Ureter (tissue), 1 donor: ENCODE results near the gene MGAT3. TPM values are rescaled to one million over a fixed set of nuclear protein-coding genes. Genes with fewer than 3 reads are reported as not detected.

ENCODE experiments used
- DNase-seq: peaks from one replicate; pipeline ENCODE4 v3.0.0-alpha.2; 2020; ENCODE audit warnings: low spot score
- total RNA-seq: library from RNA; stranded (reverse); gene quantifications from one replicate; pipeline ENCODE4 v1.2.4, GENCODE V29; 2023
- donor health status: DM: yes; HTN: yes; CAD: no.

The MGAT3 gene
- total RNA-seq, 1 donor from 2014 or later, result 12.9 TPM

DNA sequence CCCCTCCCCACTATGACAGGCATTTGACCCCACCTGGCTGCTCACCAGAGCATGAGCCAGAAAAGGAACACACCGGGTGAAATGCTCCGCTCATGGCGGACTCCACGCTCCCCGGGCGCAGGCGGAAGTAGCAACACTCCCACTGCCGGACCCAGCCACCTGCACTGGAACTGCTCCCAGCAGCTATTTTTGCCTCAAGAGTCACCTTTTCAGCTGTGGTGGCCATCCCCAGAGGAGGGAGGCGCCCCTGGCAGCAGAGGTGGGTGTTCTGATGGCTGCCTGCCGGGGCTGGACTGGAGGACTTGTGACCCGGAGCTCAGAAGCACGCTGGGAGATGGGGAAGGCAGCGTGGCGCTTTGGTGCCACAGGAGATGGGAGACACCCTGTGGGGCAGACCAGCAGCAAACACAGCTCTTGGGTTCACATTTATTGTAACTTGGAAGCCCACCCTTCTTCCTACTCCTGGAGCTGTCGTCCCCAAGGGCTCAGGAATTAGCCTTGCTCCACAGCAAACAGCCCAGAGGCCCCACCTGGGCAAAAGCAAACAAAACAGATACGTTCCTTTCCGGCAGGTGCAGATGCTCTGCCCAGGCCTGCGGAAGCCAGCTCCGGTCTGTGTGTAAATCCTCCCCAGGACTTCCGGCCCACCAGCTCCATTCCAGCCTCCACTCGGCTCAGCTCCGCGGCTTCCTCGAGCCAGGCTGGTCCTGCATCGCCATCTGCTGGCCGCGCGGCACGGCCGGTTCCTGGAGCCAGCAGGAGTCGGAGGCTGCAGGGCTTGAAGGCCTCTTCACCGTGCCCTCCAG lies 72.1 kb downstream of the MGAT3 start:
- peak; percentile 94 for DNase-seq

DNA sequence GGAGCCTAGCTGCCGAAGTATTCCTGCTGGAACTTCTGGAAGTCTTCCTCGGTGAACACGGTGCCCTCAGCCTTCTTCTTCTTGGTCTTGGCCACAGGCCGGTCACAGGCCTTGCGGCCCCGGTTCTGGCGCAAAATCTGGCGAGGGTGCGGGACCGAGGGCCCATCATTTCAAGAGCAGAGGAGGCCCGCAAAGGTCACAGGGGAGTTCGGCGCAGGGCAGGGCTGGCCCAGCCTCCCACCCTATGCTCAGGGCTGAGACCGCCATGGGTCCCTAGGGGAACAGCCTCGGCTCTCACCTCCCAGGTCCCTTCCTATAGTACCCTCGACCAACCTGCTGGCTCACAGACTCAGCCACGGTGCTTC lies 72.7 kb downstream of the MGAT3 start:
- no peak for DNase-seq

- DNase-seq, result no peak
Observed at GRCh38 chr22:39530116-39530515, 73.3 kb downstream of the MGAT3 start.

DNA sequence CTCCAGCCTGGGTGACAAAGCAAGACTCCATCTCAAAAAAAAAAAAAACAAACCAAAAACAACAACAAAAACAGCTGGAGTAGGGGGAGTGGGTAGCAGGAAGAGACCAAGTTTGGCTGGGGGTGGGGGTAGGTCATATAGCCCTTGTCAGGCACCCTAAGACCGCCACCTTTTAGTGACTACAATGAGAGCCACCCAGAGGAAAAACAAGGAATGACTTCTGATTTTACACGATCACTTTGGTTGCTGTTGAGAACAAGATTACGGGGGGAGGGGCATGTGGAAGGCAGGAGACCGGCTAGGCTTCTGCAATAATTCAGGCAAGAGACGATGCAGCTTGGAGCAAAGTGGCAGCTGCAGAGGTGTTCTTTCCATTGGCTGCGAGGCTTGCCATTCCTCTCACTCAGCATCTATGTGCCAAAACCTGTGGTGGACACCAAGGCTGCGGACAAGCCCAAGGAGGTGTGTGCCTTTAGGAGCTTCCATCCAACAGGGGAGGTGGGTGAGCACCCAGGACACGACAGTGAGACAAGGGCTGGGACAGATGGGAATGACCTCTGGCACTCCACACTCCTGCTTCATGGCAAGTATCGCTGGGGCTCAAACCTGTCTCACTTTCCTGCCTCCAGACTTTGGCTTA lies 74.0 kb downstream of the MGAT3 start:
- DNase-seq, result no peak

DNA sequence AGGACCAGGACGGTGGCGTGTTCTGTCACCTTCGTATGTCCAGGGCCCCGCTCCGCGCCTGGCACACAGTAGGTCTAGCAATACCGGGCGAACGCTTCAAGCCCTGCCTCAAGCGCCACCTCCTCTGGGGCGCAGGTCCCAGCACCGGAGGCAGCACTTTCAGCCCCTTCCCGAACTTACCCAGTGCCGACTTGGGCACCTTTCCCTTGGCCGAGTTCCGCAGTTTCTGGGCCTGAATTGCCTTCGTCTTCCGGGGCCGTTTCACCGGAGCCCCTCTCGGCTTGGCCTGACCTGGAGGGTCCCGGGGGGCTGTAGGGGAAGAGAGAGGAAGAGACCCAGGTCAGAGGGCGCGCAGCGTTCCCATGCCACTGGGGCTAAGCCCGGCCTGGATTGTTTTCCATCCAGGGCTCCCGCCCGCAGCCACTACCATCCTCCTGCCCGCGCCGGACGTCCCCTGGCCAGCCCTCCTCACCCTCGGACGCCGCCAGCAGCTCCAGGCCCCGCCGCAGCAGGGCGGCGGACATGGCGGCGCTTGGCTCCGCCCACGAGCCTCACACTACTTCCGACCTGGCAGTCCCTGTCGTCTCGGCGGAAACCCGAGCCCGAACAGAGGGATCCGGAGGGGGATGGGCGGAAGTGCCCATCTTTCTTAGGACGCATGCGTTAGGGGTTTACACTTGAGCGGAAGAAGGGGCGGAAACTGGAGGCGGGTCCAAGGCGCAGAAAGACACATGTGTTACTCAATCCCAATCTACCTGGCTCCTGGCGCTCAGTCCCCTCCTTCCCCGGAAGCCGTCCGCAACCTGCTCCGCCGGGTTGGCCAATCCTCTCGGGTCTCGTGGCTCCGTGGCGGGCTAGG lies 75.6 kb downstream of the MGAT3 start, which contains the start of gene RPS19BP1:
Gene RPS19BP1, minus strand, starts transcription at position 534 of the 859 bp plus-strand sequence. Its CDS starts 10 bp downstream, at position 524.
- DNase-seq, result peak; percentile 99

GRCh38 chr22:39534092-39534506 lies 77.3 kb downstream of the MGAT3 start:
- DNase-seq, result no peak

DNA sequence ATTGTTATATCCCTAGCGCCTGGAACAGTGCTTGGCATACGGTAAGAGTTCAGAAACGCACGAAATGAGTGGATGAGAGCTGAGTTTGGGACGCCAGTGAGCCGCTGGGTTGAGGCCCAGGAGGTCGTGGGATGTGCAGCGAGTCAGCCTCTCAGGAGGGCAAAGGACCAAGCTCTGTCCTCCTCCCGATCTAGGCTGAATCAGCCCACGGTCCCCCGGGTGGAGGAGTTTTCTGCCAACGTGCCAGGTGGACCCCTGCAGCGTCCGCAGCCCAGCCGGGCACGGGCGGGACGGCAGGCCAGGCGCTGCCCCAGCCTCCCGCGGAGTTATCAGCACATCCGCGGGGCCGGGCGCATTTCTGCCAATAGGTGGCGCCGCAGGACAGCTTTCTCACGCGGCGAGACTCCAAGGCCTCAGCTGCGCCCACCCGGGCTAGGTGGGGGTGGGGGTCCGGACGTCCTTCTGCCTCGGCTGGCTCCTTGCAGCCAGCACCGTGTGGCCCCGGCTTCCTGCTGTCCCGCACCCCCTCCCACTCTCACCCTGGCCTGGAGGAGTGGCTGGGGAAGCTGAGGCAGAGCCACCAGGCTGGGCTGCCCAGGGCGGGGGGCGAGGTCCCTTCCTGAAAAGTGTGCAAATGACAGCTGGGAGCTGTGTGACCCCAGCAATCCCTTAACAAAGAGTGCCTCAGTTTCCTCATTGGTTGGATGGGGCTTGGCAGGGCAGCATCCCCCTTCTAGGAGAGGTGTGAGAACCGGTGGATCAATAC lies 78.0 kb downstream of the MGAT3 start:
- peak; percentile 83 for DNase-seq

DNA sequence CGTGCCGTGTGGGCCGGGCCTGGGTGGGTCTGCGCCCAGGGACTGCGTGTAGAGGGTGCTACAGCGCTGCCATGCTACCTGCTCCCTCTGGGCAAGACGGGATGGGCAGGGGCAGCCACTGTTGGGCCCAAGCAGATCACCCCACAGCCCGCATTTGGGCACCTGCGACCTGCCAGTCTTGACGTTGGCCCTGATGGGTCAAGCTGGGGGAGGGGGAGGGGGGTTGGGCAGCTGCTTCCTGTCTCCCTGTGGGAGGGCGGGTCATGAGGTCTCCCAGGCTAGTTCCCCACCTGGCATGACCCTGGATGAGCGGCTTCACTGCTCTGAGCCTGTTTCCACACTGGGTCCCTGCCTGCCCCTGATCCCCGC lies 78.5 kb downstream of the MGAT3 start:
- DNase-seq, result no peak

- no peak for DNase-seq
Observed at GRCh38 chr22:39535831-39536449, 79.1 kb downstream of the MGAT3 start.

- DNase-seq, result no peak
Observed at GRCh38 chr22:39536711-39537110, 79.9 kb downstream of the MGAT3 start.

GRCh38 chr22:39537975-39538374 lies 81.2 kb downstream of the MGAT3 start:
- no peak for DNase-seq

Other genes with a start within 250 kb of the MGAT3 start
- 5.9 TPM for gene PDGFB, start 212.0 kb upstream of the MGAT3 start, total RNA-seq
- gene RPL3, start 137.4 kb upstream of the MGAT3 start, total RNA-seq, result 2,529 TPM
- 32.6 TPM for gene SYNGR1, start 107.0 kb upstream of the MGAT3 start, total RNA-seq
- gene TAB1, start 57.2 kb upstream of the MGAT3 start, total RNA-seq, result 27.5 TPM
- 30.1 TPM for gene MIEF1, start 45.3 kb downstream of the MGAT3 start, total RNA-seq
- 381 TPM for gene ATF4, start 63.5 kb downstream of the MGAT3 start, total RNA-seq
- gene RPS19BP1, start 75.7 kb downstream of the MGAT3 start, total RNA-seq, result 43.2 TPM
- gene CACNA1I, start 113.7 kb downstream of the MGAT3 start, total RNA-seq, result 0.75 TPM